IMR-90 (cell line): ENCODE data around the gene SORBS1.

Experiments
- BHLHE40 ChIP-seq: fragments of 150-350 bp; IDR thresholded peaks from 2 replicates; pipeline ENCODE4 v1.6.1; 2016; ENCODE audit warnings: mild to moderate bottlenecking, low read depth, low read length
- CEBPB ChIP-seq: IDR thresholded peaks from 2 replicates; pipeline ENCODE4 v1.6.1; 2012; ENCODE audit warnings: low read depth, low read length, improper control_type of control experiment
- CHD1 ChIP-seq: IDR thresholded peaks from 2 replicates; pipeline ENCODE4 v1.6.1; 2012; ENCODE audit warnings: low read depth, low read length, improper control_type of control experiment
- MAFK ChIP-seq: IDR thresholded peaks from 2 replicates; pipeline ENCODE4 v1.6.1; 2012; ENCODE audit warnings: low read depth, low read length, improper control_type of control experiment
- MAZ ChIP-seq: IDR thresholded peaks from 2 replicates; pipeline ENCODE4 v1.6.1; 2012; ENCODE audit warnings: low read depth, mild to moderate bottlenecking, low read length, improper control_type of control experiment, moderate library complexity, borderline replicate concordance
- MXI1 ChIP-seq: IDR thresholded peaks from 2 replicates; pipeline ENCODE4 v1.6.1; 2012; ENCODE audit warnings: low read depth, mild to moderate bottlenecking, low read length, moderate library complexity, borderline replicate concordance
- NFE2L2 ChIP-seq: fragments of 150-350 bp; IDR thresholded peaks from 2 replicates; pipeline ENCODE4 v1.6.1; 2016; ENCODE audit warnings: low read depth, mild to moderate bottlenecking, low read length
- POLR2A ChIP-seq: IDR thresholded peaks from 2 replicates; pipeline ENCODE4 v1.6.1; 2012; ENCODE audit warnings: mild to moderate bottlenecking, low read depth, low read length
- RAD21 ChIP-seq: IDR thresholded peaks from 2 replicates; pipeline ENCODE4 v1.6.1; 2012; ENCODE audit warnings: low read length, improper control_type of control experiment
- RCOR1 ChIP-seq: IDR thresholded peaks from 2 replicates; pipeline ENCODE4 v1.6.1; 2012; ENCODE audit warnings: mild to moderate bottlenecking, low read length, improper control_type of control experiment; ENCODE audit not compliant: insufficient replicate concordance
- SMC3 ChIP-seq: fragments of 150-350 bp; IDR thresholded peaks from 2 replicates; pipeline ENCODE4 v1.6.1; 2016; ENCODE audit warnings: low read depth, mild to moderate bottlenecking, antibody characterized with exemption, low read length, moderate library complexity
- TF ChIP-seq, protein P1 (sequence below): conservative IDR thresholded peaks from 2 replicates; pipeline ENCODE4 v1.5.1; 2012; ENCODE audit warnings: mild to moderate bottlenecking, low read depth, low read length, improper control_type of control experiment
- TF ChIP-seq, protein P2 (sequence below): fragments of 150-350 bp; IDR thresholded peaks from 2 replicates; pipeline ENCODE4 v1.6.1; 2016; ENCODE audit warnings: low read depth, mild to moderate bottlenecking, low read length, moderate library complexity, borderline replicate concordance
- TF ChIP-seq, protein P3 (sequence below): fragments of 150-350 bp; IDR thresholded peaks from 2 replicates; pipeline ENCODE4 v1.6.1; 2017; ENCODE audit warnings: mild to moderate bottlenecking, antibody characterized with exemption, low read length, low read depth

DNA sequence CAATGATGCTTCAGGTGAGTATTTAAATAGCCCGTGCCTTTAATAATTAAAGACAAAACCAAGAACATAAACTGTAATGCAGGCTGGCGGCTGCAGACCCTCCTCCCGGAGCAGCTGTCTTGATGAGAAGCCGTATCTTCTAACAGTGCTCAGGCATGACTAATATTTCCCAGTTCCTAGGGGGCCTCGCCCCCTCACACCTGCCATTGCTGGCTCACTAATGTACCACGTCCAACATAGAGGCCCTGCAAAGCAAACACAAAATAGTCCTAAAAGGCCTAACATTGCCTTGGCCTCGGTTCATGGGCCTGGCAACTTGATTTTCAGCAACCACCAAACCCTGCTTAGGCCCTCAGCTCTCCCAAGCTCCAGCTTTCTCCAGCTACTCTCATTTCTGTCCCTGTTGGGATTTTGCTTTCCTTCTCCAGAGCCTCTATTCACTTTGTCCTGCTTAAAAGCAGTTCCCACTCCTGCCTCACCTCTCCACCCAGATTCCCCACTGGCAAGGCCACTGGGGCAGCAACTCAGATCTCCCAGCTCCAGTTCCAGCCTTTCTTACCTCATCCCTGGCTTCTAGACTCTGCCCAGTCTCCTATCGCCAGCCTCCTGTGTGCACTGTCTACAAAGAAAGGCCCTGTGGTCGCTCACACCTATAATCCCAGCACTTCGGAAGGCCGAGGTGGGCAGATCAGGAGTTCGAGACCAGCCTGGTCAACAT, 16.2 kb downstream of the SORBS1 start:
- TF ChIP-seq, protein P1, sequence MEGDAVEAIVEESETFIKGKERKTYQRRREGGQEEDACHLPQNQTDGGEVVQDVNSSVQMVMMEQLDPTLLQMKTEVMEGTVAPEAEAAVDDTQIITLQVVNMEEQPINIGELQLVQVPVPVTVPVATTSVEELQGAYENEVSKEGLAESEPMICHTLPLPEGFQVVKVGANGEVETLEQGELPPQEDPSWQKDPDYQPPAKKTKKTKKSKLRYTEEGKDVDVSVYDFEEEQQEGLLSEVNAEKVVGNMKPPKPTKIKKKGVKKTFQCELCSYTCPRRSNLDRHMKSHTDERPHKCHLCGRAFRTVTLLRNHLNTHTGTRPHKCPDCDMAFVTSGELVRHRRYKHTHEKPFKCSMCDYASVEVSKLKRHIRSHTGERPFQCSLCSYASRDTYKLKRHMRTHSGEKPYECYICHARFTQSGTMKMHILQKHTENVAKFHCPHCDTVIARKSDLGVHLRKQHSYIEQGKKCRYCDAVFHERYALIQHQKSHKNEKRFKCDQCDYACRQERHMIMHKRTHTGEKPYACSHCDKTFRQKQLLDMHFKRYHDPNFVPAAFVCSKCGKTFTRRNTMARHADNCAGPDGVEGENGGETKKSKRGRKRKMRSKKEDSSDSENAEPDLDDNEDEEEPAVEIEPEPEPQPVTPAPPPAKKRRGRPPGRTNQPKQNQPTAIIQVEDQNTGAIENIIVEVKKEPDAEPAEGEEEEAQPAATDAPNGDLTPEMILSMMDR = no peak
- TF ChIP-seq, protein P2, sequence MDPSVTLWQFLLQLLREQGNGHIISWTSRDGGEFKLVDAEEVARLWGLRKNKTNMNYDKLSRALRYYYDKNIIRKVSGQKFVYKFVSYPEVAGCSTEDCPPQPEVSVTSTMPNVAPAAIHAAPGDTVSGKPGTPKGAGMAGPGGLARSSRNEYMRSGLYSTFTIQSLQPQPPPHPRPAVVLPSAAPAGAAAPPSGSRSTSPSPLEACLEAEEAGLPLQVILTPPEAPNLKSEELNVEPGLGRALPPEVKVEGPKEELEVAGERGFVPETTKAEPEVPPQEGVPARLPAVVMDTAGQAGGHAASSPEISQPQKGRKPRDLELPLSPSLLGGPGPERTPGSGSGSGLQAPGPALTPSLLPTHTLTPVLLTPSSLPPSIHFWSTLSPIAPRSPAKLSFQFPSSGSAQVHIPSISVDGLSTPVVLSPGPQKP = no peak
- no peak for TF ChIP-seq MAFK
- no peak for TF ChIP-seq POLR2A
- TF ChIP-seq, protein P3, sequence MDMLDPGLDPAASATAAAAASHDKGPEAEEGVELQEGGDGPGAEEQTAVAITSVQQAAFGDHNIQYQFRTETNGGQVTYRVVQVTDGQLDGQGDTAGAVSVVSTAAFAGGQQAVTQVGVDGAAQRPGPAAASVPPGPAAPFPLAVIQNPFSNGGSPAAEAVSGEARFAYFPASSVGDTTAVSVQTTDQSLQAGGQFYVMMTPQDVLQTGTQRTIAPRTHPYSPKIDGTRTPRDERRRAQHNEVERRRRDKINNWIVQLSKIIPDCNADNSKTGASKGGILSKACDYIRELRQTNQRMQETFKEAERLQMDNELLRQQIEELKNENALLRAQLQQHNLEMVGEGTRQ = no peak
- TF ChIP-seq BHLHE40 = no peak
- no peak for TF ChIP-seq RAD21
- TF ChIP-seq MAZ = no peak
- no peak for TF ChIP-seq CEBPB
- no peak for TF ChIP-seq RCOR1
- TF ChIP-seq MXI1 = no peak
- TF ChIP-seq NFE2L2 = no peak
- no peak for TF ChIP-seq SMC3
- TF ChIP-seq CHD1 = no peak
